Stimulated activated CD8-positive, alpha-beta memory T cell treated with anti-CD3 and anti-CD28 coated beads, Interleukin-15, amount 100 ng/mL, for 48 hours (primary cell): ENCODE results near the gene LANCL1.

Source experiments
- DNase-seq, 2 donors: peaks; one replicate each; pipeline ENCODE4 v3.0.0-alpha.2; 2020; ENCODE audit warnings: low read depth in 2 of 2

The LANCL1 gene

DNA sequence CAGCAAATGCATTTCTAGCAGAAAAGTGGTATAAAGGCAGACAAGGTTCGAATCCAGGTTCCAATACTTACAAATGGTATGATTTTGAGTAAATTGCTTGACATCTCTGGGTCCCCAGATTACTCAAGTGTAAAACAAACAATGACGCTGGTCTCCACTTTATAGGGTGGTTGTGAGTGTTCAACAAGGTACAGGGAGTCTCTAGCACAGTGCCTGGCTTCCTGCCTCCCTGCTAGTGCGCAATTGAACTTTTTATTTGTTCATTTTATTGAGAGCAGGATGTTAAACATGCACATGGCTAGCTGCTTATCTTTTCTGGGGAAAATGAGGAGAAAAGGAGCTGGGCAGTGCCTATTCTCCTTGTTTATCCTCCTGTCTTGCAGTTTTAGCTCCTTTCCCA lies 86.7 kb downstream of the LANCL1 start:
- no peak for DNase-seq

DNA sequence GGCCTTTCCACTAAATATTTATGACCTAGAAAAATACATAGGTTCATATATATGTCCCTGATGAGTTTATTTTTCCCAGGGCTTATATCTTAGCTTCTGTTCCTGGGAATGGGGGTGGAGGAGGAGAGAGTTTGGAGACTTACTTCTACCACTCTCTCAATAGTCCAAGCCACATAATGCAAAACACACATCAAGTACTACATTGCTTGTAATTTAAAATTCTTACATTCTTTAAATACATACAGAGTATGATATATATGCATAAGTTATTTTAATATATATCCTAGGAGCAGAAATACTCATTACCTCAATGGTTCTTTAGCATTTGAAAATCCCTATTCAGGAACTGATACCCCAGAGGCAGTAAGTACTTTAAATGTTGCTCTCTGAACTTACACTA lies 88.4 kb downstream of the LANCL1 start:
- no peak for DNase-seq

DNA sequence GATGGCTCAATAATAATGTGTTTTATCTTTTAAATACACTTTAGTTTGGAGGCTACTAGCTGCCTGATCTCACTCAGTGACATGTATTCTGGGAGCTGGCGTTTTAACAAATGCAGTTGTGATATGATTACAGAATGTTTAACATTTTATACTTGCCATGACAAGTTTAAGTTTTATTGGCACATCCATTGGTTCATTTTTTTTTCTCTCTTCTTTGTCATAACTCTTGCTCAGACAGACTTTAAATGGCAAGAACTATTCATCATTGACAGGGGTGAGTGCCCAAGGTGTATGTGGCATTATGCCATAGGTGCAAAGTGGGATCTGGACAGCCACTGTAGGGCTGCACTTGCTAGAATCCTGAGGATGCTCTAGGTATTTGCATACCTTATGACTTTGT lies 89.5 kb downstream of the LANCL1 start:
- no peak for DNase-seq
